B cell (primary cell): Measurements from ENCODE around the gene FBH1.

Source experiments
- CTCF ChIP-seq: fragments of 200-600 bp; IDR thresholded peaks from one replicate; pipeline ENCODE4 v1.8.0; 2022; ENCODE audit warnings: antibody characterized with exemption, mild to moderate bottlenecking
- EZH2 ChIP-seq: IDR thresholded peaks from 2 replicates; pipeline ENCODE4 v1.6.1; 2012; ENCODE audit warnings: borderline replicate concordance, low read depth, mild to moderate bottlenecking, moderate library complexity, low read length; ENCODE audit not compliant: insufficient read depth, poor library complexity, severe bottlenecking

GRCh38 chr10:5985029-5985428, 95.0 kb downstream of the FBH1 start:
- no peak for TF ChIP-seq CTCF
- no peak for TF ChIP-seq EZH2
